ENCODE results near the gene NCAPG2.

DNA sequence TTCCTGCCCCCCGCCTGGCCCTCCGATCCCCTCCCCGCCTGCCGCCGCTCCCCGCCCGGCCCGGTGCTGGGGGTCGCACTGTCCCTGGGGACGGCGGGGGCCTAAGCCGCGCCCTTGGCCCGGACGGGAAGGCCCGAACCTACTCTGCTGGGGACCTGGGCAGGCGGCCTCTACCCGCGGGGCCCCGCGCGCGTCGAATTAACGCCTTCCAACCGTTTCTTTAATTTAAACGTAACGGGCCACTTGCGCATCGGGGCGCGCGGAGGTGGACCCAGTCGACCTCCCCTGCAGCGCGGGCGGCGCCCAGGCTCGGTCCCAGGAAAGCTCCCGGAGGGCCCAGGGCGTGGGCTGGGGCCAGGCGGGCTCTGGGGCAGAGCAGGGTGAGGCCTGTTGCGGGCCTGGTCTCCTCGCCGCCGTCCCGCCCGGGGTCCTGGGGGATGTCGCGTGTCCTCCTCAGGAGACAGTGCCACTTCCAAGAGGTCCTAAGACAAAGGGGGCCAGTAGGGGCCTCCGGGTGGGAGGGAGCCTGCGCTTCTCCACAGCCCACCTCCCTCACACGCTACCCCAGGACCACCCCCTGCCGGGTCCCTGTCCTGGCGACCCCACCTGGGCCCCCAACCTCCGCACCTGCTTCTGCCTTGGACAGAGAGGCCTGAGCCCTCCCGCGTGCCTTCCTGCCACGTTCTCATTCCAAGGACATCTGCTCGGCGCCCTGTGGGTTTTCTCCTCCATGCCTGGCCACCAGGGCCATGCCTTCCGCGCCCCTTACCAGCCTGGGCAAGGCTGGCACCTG lies 116.3 kb downstream of the NCAPG2 start:
- TF ChIP-seq, protein P1, sequence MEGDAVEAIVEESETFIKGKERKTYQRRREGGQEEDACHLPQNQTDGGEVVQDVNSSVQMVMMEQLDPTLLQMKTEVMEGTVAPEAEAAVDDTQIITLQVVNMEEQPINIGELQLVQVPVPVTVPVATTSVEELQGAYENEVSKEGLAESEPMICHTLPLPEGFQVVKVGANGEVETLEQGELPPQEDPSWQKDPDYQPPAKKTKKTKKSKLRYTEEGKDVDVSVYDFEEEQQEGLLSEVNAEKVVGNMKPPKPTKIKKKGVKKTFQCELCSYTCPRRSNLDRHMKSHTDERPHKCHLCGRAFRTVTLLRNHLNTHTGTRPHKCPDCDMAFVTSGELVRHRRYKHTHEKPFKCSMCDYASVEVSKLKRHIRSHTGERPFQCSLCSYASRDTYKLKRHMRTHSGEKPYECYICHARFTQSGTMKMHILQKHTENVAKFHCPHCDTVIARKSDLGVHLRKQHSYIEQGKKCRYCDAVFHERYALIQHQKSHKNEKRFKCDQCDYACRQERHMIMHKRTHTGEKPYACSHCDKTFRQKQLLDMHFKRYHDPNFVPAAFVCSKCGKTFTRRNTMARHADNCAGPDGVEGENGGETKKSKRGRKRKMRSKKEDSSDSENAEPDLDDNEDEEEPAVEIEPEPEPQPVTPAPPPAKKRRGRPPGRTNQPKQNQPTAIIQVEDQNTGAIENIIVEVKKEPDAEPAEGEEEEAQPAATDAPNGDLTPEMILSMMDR (IDR thresholded peaks at IDR 0.05), result no peak
- TF ChIP-seq ZFX (IDR thresholded peaks at IDR 0.05; ENCODE audit: borderline replicate concordance), result no peak

Data from 22Rv1 (cell line).